Measurements from ENCODE around the gene CPB1. TPM values are rescaled to one million over a fixed set of nuclear protein-coding genes. Genes with fewer than 3 reads are reported as not detected.

The CPB1 gene
- total RNA-seq, 1 donor from 2014 or later = 8.7 TPM

GRCh38 chr3:148883163-148883562, 55.6 kb downstream of the CPB1 start:
- no peak for DNase-seq

DNA sequence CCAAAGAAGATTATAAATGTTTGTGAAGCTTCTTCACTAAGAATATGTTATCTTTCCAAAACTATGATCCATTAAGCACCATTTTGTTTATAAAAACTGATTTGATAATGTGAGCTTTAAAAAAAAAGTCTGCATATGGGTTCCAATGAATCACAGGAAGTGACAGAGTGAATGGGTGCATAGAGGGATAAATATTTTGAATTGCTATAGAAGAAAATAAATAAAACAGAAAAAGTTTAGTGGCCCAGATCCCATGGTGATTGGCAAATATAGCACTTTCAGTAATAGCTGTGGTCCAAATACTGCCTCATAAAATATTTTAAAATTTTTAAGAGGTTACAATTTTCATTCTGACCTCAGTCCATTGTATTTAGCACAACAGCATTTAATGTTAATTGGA, 56.6 kb downstream of the CPB1 start:
- DNase-seq = no peak

- DNase-seq = no peak
Observed at GRCh38 chr3:148889828-148890227, 62.2 kb downstream of the CPB1 start.

GRCh38 chr3:148896062-148896461, 68.5 kb downstream of the CPB1 start:
- no peak for DNase-seq

DNA sequence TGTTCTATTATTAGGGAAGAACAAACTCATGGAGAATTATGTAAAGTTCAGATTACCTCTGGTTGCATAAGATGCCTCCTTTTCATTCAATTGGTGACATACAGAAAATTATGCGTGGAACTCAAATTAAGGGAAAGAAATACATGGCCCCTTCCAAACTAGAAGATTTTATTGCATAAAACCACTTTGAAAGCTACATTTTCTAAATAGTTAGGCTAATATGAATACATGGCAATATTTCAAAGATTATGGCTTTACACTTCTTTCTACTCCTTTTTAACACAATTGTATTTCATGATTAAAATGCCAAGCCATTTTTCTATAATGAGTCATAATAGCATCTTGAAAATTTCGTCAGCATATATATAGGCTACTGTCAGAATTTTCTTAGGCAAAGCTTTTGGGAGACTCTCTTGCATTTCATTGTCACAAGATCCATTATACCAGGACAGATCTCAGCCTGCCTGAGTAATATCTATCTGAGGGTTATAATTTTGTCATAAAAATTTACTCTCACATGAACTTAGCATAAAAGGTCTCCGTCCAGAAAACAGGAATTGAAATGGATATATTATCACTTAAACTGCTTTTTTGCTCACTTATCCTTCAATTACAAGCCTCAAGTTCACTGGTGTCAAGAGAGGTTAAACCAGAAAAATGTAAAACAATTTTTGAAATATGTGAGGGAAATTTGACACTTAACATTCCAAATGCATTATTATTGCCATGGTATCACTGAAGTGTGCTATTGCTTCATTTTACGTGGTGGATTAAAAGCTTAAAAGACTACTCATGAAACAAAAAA, 74.6 kb downstream of the CPB1 start:
- DNase-seq = no peak

DNA sequence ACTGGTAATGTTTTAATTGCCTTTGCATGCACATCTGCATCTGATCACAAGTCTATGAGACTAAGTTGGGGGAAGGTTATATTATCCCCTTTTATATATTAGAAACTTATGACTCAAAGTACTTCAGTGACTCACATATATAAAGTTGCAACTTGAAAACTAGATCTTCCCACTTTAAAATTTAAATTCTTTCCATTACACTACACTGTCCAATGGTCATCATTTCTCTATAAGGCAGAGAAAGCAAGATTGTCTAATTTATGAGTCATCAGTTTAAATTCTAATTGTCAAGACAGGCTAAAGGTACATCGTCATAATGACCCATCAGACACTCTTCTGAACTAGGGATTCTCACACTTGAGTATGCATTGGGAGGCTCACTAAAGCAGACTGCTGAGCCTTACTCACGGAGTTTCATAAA, 75.4 kb downstream of the CPB1 start:
- peak; percentile 20 for DNase-seq

DNA sequence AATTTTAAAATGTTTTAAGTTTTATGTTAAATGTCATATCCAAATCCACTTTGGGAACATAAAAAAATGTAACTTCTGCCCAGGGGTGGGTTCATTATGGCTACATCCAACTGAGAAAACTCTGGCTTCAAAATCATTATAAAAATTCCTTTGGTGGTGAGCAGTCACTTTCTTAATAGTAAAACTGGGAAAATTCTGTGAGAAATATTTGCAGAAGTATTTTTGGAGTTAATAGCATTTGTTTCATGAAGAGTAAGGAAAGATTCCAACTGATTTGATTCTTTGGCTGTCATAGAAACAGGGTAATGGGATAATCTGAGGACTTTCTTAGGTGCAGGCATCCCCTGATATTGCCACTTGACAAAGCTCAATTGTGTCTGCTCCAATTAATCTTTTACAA, 76.3 kb downstream of the CPB1 start:
- DNase-seq = no peak

DNA sequence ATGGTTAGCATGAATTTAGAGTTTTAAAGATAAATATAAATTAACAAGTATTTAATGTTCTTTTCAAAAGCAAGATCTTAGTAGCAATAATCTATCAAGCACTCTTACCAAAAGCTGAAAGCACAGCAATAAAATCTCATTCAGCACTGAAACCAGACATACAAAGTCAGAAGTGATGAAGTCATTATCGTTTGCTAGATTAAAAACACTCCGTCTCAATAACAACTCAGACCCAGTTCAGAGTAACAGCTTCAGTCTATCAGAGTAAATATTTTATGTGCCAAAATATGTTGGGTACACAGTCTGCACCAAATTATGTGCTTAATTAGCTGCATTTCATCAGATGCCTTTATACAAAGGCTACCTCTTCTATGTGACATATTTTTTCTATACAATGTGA, 79.1 kb downstream of the CPB1 start:
- peak; percentile 54 for DNase-seq

Other genes starting within 250 kb of the CPB1 start
- gene AGTR1, start 129.9 kb upstream of the CPB1 start, total RNA-seq = 39.6 TPM
- gene CPA3, start 37.5 kb downstream of the CPB1 start, total RNA-seq = 34.4 TPM
- 20.0 TPM for gene GYG1, start 163.7 kb downstream of the CPB1 start, total RNA-seq

Measured in skin of body (tissue), 2 donors.